Activated effector memory CD4-positive, alpha-beta T cell treated with anti-CD3 and anti-CD28 coated beads, Interleukin-2, amount 50 U/mL, for 16 hours (primary cell): ENCODE data around the gene ITGB5.

ENCODE experiments used
- DNase-seq: peaks from one replicate; pipeline ENCODE4 v3.0.0-alpha.2; 2020

The ITGB5 gene

DNA sequence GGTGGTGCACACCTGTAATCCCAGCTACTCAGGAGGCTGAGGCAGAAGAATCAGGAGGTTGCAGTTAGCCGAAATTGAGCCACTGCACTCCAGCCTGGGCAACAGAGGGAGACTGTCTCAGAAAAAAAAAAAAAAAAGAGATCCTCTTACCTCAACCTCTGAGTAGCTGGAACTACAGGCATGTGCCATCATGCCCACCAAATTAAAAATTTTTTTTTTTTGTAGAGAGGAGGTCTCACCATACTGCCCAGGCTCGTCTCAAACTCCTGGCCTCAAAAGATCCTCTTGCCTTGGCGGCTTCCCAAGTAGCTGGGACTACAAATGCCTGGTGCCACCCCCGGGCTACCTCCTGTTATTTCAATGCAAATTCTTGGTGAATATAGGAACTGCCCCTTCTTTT, 155.4 kb downstream of the ITGB5 start:
- DNase-seq: no peak

DNA sequence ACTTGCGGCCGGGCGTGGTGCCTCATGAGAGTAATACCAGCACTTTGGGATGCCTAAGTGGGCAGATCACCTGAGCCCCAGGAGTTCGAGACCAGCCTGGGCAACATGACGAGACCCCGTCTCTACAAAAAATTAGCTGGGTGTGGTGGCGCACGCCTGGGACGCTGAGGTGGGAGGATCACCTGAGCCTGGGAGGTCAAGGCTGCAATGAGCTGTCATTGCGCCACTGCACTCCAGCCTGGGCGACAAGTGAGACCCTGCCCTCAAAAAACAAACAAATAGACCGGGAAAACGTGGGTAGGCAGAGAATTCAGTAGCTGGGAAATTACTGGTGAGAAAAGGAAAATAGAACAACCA, 156.2 kb downstream of the ITGB5 start:
- DNase-seq: peak; percentile 63

DNA sequence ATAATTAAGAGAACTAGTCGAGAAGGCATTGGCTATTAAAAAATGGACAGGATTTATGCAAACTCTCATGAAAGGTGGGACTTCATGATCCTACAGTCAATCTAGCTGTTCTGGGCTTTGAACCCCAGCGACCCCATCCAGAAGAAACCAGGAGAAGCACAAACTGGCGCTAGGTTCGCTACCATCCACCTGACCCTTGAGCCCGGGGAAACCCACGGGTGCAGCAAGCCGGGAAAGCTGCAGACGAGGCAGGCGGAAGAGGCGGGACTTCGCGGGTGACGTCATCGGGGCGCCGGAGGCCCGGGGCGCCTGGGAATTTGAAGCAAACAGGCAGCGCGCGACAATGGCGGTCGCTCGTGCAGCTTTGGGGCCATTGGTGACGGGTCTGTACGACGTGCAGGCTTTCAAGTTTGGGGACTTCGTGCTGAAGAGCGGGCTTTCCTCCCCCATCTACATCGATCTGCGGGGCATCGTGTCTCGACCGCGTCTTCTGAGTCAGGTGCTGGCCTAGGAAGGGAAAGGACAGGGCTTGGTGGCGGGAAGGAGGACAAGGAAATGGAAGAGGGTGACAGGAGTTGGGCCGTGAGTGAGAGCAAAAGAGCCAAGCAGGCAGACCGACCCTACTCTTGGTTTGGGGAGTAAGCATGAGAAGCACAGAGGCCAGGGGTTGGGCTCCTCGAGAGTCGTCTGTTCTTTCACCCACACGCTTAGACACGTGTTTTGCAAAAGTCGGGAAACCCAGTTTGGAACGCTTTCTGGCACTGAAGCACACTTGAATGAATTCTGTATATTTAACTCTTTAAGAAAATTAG, 156.8 kb downstream of the ITGB5 start, which contains the start of gene UMPS:
UMPS (plus strand) TSS at position 324 of the 812 bp plus-strand sequence; CDS start at position 344, 20 bp downstream.
- peak; percentile 97 for DNase-seq

DNA sequence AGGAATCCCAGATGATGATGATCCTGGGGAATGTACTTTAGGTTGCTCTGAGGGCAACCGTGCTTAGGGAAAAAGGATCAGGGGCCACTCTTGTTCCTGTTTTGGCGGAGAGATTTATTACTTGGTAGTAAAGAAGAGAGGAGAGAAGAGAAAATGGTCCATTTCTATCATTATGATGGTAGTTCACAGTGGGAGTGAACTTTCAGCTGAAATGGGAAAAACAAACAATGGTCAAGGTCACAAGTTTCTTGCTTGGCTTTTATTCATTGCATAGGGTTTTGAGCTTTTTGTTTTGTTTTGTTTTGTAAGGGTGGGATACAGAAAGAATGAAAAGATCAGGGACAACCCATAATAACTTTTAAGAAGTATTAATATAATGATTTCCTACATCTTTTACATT, 164.6 kb downstream of the ITGB5 start:
- no peak for DNase-seq

GRCh38 chr3:124714223-124714853, 172.8 kb downstream of the ITGB5 start:
- DNase-seq: no peak
